GM19372 (cell line): ENCODE data around the gene CPSF3.
A peak's percentile ranks its signal among the peaks of the same experiment; 100 is the strongest.

ENCODE experiments used
- ATAC-seq: cut with Tn5 transposase; IDR thresholded peaks from one replicate; pipeline ENCODE4 v1.9.1; 2021; ENCODE audit warnings: mild to moderate bottlenecking, low read depth, moderate library complexity; ENCODE audit not compliant: unreplicated experiment

The CPSF3 gene

DNA sequence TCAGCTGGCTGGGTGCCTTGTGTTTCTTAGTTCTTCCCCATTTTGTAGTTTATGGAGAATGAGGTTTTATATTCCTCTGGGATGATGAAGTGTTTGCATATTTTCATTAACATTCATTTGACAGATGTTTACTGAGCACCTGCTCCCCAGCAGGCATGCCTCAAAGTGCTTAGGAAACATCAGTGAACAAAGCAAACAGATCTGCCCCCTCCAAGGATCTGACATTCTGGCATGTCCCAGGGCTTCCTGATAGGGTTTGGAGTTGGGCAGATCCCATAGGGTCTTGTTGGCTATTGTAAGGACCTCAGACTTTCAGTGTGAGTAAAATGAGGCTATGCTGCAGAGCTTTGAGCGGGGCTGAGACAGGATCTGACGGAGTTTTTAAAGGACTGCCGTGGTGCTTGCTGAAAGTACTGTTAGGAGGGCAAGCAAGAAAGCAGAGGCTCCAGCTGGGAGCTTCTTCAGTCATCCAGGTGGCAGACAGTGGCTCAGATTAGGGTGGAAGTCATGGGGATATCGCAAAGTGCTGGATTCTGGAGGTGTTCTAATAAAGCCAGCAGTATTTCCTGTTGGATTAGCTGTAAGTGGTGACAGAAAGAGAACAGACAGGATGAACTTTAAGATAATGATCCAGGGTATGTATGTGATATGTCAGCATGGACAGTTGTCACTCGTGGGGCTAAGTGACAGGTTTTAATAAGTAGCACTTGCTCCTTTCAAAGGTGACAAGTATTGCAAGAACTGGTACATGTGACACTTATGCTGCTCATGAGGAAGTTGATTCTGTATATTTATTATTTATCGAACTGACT is 39.6 kb downstream of the CPSF3 start:
- ATAC-seq = no peak

DNA sequence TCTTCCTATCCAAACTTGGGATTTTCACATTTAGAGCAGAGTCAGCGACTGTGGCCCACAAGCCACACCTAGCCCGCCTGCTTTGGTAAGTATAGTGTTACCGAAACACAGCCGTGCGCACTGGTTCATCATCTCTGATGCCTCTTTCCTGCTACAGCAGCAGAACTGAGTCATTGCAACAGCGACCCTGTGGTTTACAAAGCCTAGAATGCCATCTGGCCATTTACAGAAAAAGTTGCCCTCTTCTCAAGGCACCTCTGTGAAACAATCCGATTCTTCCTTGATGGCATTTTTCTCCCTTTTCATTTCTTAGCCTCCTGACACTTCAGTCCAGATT is 40.2 kb downstream of the CPSF3 start:
- no peak for ATAC-seq

DNA sequence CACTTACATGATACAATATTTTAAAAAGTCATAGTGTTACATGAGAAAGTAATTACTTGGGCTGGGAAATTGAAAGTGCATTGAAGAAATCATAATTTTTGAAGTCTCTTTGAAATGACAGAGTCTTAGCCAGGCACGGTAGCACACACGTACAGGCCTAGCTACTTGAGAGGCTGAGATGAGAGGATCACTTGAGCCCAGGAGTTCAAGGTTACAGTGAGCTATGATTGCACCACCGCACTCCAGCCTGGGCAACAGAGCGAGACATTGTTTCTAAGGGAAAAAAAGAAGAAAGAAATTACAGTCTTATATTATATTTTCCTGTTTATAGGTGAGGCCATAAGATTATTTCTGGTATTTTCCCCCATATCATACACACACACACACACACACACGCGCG is 41.7 kb downstream of the CPSF3 start:
- ATAC-seq = no peak

DNA sequence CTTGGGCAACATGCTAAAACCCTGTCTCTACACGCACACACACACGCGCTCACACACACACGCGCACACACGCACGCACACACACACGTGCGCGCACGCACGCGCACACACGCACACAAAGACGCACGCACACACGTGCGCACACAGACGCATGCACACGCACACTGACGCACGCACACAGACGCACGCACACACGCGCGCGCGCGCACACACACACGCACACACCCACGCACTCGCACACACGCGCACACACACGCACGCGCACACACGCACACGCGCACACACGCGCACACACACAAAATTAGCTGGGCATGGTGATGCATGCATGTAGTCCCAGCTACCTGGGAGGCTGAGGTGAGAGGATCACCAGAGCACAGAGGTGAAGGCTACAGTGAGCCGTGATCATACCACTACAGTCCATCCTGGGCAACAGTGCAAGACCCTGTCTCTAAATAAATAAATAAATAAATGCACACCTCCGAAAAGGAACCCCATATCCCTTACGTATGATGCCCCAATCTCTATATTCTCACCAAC is 42.8 kb downstream of the CPSF3 start:
- no peak for ATAC-seq

DNA sequence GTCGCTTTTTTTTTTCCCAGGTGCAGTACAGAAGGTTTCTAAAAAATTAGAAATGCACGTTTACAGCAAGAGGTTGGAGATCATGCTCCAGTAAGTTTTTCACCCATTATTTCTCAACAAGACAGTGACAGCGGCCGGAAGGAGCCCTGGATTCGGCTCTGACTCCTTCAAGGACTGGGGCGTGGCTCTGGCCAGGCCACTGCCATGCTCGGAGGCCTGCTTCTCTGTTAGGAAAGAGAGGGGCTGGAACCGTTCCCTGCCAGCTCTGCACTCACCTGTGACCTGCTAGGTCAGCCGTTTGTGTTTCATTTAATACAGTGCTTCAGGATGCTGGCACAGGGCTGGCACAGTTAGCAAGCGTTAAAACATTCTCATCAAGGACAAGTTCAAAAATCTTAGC is 44.2 kb downstream of the CPSF3 start:
- no peak for ATAC-seq

DNA sequence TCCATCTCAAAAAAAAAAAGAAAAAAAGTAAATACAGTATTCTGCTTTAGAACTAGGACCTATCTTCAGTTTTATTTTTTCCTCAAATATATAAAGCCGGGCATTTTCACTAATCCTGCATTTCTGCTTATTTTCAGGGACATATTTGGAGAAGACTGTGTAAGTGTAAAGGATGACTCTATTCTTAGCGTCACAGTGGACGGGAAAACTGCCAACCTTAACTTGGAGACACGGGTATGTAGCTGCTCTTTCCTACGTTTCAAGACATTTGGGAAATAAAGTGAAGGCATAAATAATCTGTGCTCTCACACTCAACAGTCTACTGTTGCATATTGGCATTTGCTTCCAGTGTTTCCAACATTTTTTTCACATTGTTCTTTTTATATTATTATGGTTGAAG is 47.8 kb downstream of the CPSF3 start:
- no peak for ATAC-seq

DNA sequence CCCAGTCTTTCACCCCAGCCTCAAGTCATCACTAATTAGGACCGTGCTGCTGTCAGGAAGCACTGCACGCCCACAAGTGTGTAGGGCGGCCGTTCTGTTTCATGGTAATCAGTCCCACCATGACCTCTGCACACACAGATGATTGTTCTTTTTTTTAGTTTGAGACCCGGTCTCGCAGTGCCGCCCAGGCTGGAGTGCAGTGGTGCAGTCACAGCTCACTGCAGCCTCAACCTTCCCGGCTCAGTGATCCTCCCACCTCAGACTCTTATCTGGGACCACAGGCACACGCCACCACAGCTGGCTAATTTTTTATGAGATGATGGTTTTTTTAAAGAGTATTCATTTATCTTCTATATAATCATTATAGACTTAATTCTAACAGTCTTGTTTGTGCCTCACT is 49.1 kb downstream of the CPSF3 start:
- no peak for ATAC-seq

DNA sequence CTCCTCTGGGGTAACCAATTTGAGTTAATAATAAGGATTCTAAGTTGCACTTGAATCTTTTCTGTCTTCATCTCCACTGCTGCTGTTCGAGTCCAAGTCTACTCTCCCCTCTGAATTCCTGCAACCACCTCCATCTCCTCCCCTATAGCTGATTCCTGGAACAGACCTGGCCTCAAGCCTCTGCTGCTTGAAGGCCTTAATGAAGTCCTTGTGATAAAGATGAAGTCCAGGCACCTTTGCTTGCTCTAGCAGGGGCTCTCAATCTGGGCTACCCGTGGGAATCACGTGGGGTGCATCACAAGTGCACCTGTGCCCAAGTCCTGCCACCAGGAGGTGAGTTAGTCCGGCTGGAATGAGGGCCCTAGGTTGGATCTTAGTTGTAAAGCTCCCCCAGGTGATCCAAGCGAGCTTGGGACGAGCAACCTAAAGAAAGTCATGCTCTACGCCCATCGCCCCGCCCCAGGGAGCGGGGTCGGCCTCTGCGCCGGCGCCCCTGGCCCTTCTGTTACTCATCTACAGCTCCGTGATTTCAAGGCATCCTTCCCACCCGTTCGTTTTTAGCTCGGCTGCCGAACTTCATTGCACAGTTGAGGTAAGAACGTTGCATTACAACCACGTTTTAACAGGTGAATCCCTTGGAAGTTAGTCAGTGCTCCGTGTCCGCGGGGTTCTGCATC is 50.0 kb downstream of the CPSF3 start:
- no peak for ATAC-seq

DNA sequence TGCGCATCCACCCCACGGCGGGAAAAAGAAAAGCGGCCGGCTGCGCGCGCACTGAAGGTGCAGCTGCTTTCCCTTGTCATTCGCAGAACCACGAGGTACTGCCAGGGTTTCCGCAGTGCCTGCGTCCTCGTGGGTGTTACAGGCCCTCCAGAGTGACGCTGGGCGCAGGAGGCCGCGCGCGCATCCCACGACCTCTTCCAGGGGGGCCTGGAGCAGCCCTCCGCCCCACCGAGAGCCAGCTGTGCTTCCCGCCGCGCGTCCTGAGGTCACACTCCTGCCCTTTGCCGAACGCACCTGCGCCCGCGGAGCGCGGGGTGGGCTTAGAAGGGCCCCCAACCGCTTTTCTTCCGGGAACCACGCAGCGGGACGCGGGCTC is 50.5 kb downstream of the CPSF3 start:
- peak; percentile 22 for ATAC-seq

DNA sequence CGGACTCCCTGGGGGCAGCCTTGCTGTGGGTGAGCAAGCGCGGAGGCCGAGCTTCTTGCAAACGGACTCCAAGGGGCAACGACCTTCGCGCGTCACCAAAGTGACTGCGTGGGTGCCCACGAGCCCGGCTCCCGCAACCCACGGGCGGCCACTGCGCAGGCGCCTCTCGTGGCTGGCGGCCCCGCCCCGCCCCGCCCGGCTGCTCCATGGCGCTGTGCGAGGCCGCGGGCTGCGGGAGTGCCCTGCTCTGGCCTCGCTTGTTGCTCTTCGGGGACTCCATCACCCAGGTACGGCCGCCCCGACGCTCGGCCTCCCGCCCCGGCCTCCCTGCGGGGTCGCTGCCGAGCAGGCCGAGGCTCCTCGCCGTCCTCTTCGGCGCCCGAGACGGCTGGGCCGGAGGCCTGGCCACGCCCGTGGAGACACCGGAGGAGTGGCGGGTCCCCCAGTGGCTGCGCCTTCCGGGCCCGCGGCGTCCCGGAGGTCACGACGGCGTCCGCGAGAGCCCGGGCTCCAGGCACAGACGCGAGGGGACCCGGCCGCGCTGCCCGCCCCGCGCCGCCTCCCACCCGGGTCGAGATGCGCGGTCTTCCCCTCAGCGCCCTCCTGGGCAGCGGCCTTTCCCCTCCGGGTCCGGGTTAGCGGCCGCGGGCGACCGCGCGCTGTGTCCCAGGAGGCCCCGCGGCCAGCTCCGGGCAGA is 51.1 kb downstream of the CPSF3 start, which contains the start of gene IAH1:
IAH1 (plus strand) TSS at position 191 of the 697 bp plus-strand sequence; CDS start at position 207, 16 bp downstream.
- peak; percentile 74 for ATAC-seq

DNA sequence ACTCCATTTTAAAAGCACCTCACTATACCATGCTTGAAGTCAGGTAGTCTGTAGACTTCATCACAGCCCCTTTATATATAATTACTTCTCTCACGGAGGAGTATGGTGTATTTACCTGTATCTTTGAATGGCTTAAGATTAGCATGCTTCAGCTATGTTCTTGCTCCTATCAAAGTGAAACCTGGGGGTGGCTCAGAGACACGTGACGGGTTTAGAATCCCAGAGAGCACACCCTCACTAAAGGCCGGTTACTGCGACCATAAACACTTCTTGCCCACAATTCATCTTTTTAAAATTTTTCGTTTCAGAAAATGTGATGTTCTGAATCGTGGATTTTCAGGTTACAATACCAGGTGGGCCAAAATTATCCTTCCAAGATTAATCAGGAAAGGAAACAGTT is 54.5 kb downstream of the CPSF3 start:
- ATAC-seq = no peak

DNA sequence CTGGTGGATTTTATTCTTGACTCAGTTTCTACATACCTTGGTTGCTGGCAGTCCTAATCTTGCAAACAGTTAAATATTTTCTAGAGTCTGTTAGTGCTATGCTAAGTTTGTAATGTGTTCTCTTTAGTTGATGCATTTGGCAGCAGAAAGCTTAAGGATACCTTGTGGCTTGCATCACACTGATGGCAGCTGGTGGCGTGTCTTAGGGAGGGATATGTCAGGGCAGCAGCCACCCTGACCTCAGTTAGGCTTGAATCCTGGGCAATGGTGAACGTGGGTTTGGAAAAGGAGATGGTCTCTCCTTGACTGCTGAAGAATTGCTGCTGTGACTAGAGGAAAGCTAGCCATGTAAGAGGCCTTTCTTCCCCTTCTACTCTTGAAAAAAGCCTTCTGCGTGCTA is 55.1 kb downstream of the CPSF3 start:
- no peak for ATAC-seq

DNA sequence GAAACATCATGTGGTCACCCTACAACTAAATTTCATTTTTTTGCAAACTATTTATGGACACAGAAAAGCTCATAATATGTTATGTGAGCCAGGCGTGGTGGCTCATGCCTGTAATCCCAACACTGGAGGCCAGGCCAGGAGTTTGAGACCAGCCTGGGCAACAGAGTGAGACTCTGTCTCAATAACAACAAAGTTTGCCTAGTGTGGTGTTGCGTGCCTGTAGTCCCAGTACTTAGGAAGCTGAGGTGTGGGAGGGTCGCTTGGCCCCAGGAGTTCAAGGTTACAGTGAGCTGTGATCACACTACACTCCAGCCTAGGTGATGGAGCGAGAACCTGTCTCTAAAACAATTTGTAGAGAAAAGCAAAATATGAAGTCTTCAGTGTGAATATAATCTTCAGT is 56.7 kb downstream of the CPSF3 start:
- ATAC-seq = no peak

DNA sequence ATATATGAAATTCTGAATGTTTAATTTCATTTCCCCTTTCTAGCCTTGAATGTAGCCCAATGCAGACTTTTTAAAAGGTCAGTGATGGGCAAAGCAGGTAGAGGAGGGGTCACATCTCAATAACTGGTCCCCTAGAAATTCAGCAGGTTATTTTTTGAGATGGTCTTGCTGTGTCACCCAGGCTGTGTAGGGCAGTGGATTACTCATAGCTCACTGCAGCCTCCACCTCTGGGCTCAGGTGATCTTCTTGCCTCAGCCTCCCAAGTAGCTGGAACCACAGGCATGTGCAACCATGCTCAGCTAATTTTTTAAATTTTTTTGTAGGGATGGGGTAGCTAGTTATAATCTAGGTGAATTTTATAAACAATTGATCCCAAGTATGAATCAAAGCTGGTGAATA is 59.7 kb downstream of the CPSF3 start:
- no peak for ATAC-seq

DNA sequence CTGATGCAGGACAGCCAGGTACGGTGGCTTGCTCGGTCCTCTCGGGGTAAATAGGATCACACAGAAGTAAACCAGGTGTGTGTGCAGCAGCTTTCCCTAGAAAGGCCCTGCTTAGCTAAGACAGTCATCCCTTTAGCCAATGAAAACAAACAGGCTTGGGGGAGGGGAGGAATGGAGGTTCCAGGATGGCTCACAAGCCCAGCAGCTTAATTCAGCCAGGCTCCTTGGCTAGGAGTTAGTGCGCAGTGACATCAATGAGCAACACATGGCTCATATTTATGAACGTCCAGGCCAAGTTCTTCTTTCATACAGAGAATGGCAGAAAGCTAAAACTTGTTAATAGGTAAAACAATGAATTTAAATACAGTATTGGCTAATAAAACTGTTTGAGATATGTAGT is 61.1 kb downstream of the CPSF3 start:
- no peak for ATAC-seq

DNA sequence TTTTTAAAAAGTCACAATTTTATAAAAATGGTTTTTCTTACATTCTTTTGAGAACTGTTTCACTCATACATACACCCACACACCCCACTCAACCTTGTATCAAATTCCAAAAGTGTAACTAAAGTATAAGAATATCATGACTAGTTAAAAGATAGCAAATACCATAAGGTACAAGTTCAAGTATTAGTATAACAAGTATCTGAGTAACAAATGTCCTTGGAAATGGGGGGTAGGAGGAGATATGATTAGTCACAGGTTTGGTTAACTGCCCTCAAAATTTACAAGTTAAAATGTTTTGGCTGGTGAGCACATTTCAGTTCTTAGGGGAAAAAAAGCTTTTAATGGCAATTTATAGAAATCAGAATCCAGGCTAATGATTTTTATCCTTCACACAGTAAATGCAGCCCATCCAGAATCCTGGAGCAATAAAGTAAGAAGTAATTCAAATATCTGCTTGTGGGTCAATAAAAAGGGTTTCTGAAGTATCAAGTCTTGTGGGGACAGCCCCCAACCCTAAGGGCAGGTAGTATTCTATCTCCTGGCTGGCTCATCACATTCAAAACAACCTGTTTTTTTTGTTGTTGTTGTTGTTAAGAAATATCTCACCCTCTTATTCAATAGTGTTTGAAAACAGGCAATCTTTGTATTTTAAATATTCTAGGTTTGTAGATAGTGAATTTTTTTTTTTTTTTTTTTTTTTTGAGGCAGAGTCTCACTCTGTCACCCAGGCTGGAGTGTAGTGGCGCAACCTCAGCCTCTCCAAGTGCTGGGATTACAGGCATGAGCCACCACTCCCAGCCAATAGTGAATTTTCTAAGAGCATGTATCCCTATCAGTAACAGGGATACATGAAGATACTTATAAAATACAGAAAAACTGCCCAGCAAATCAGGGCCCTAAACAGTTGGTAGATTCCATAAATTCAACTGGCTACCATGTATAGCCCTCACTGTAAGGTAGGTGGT is 65.4 kb downstream of the CPSF3 start:
- no peak for ATAC-seq

DNA sequence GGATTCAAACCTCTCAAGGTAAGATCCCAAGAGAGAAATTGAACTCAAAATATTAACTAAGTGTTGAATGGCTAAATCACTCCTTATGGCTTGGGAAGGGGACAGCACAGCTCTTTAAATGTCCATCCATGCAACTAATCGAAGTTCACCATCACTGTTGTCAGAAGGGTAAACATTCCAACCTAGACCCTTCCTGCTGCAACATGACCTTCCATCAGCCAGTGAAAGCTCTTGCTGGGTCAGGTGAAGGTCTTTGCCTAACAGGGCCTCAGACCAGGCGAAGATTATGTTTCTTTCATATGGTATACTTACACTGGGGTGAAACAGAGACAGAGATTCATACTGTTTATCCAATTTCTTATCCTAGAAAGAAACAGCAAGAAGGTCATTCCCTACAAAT is 67.3 kb downstream of the CPSF3 start:
- no peak for ATAC-seq

DNA sequence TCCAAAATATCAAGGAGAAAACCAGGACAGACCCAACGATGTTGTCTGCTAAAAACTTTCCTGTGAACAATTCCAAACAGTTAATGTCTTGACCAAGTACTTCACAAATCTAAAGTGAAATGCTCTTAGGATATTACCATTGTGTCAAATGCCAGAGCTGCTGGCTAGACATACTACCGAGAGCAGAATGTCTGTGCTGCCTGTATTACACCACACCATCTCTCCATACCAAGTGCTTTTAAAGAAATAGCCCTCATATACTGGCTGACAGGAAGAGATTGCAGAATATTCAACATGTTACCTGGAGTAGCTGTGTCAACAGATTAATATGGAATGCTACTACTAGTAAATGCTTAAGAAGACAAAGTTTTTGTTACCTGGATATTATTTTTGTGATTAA is 69.5 kb downstream of the CPSF3 start:
- no peak for ATAC-seq

DNA sequence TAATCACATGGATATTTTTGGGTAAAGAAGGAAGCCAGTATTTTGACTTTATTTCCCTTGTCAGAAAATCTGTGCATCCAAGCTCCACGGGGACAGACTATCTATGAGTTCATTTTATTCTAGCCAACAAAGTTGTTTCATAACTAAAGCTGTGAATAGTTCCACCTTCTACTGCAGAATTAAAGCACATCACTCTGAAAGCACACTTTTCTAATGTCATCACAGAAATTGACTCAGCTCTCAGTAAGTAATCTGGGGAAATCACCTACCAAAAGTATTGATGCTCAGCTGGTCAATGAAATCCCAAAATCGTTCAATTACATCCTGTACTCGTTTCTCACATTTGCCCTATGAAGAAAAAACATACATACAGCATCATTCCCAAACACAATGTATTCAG is 70.0 kb downstream of the CPSF3 start:
- ATAC-seq = no peak

DNA sequence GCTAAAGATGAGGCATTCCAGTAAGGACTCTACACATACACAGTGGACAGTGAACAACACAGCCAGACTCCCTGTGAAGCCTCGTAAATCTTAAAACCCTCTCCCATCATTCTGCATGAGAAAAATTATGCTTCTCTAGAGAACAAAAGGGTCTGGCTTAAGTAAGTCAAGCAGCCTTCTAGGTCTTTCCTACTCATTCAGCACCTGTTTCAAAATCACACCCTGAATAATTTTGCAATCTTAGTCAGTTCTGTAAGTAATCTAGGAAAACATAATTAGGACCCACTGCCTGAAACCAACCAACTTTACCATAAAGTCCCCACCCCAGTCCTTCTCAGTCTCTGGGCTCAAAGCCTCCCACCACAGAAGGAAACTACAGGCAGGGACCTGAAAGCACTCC is 70.6 kb downstream of the CPSF3 start:
- ATAC-seq = no peak
